IMR-90 (cell line): ENCODE data around the gene HADHA. TPM values are rescaled to one million over a fixed set of nuclear protein-coding genes. Genes with fewer than 3 reads are reported as not detected.

Experiments
- ATAC-seq: fragments of 200-7000 bp; cut with Tn5 transposase; 2 replicates; pipeline ENCODE4 v1.9.1; 2020; ENCODE audit warnings: low read depth, mild to moderate bottlenecking, moderate library complexity
- BruUV-seq: library from RNA; stranded (reverse); fragments of 400-500 nt; replicated peaks from 2 replicates; lab custom pipeline; 2021; lab: Mats Ljungman, UMichigan
- CTCF ChIA-PET: fragments of 300-600 bp; formaldehyde crosslinking; extraction: SDS; loops from one replicate; lab custom pipeline; 2021; ENCODE audit warnings: antibody characterized with exemption; lab: Yijun Ruan, JAX
- POLR2A ChIA-PET: fragments of 300-600 bp; sonication (Branson Sonifier 250); formaldehyde crosslinking; loops from one replicate; lab custom pipeline; 2022; ENCODE audit warnings: antibody characterized with exemption; ENCODE audit not compliant: unreplicated experiment; lab: Charles Lee
- DNase-seq: peaks from one replicate; pipeline ENCODE4 v3.0.0; 2013
- H2AFZ ChIP-seq: replicated peaks from 2 replicates; pipeline ENCODE3; 2013; ENCODE audit warnings: low read length, mild to moderate bottlenecking; ENCODE audit not compliant: poor library complexity
- H2AK5ac ChIP-seq: 2 replicates; pipeline ENCODE4 v1.6.1; 2013; ENCODE audit warnings: low read depth, low read length, inconsistent platforms
- H2AK9ac ChIP-seq: replicated peaks from 2 replicates; pipeline ENCODE3; 2013; ENCODE audit warnings: mild to moderate bottlenecking, low read depth, low read length, moderate library complexity; ENCODE audit not compliant: poor library complexity
- H2BK120ac ChIP-seq: 2 replicates; pipeline ENCODE4 v1.6.1; 2013; ENCODE audit warnings: low read depth, low read length, inconsistent platforms
- H2BK15ac ChIP-seq: 3 replicates; pipeline ENCODE4 v1.6.1; 2013; ENCODE audit warnings: low read depth, low read length, inconsistent platforms
- H2BK20ac ChIP-seq: 2 replicates; pipeline ENCODE4 v1.6.1; 2013; ENCODE audit warnings: low read depth, mild to moderate bottlenecking, inconsistent platforms, low read length, moderate library complexity
- H2BK5ac ChIP-seq: 2 replicates; pipeline ENCODE4 v1.6.1; 2013; ENCODE audit warnings: mild to moderate bottlenecking, low read depth, low read length, inconsistent platforms; ENCODE audit not compliant: poor library complexity, severe bottlenecking
- H3K14ac ChIP-seq: replicated peaks from 2 replicates; pipeline ENCODE4 v1.6.1; 2013; ENCODE audit warnings: low read depth, low read length, inconsistent platforms
- H3K18ac ChIP-seq: 2 replicates; pipeline ENCODE4 v1.6.1; 2013; ENCODE audit warnings: low read depth, low read length, control low read depth
- H3K23ac ChIP-seq: 2 replicates; pipeline ENCODE4 v1.6.1; 2013; ENCODE audit warnings: low read depth, low read length, inconsistent platforms
- H3K27ac ChIP-seq: 2 replicates; pipeline ENCODE4 v1.5.1; 2013; ENCODE audit warnings: mild to moderate bottlenecking, control low read depth, low read length; ENCODE audit not compliant: insufficient read depth
- H3K27me3 ChIP-seq: 2 replicates; pipeline ENCODE4 v1.6.1; 2013; ENCODE audit warnings: low read length; ENCODE audit not compliant: control insufficient read depth, insufficient read depth
- H3K36me3 ChIP-seq: 2 replicates; pipeline ENCODE4 v1.6.1; 2013; ENCODE audit warnings: low read length, mixed read lengths; ENCODE audit not compliant: control insufficient read depth, insufficient read depth
- H3K4ac ChIP-seq: 2 replicates; pipeline ENCODE4 v1.6.1; 2013; ENCODE audit warnings: low read depth, low read length, inconsistent platforms
- H3K4me1 ChIP-seq: 2 replicates; pipeline ENCODE4 v1.6.1; 2013; ENCODE audit warnings: low read length, mixed read lengths; ENCODE audit not compliant: control insufficient read depth, insufficient read depth
- H3K4me2 ChIP-seq: 2 replicates; pipeline ENCODE4 v1.6.1; 2013; ENCODE audit warnings: low read depth, mild to moderate bottlenecking, control low read depth, low read length, moderate library complexity
- H3K4me3 ChIP-seq: 2 replicates; pipeline ENCODE4 v1.5.1; 2013; ENCODE audit warnings: low read depth, mild to moderate bottlenecking, control low read depth, low read length, moderate library complexity; ENCODE audit not compliant: insufficient read depth
- H3K56ac ChIP-seq: 2 replicates; pipeline ENCODE4 v1.6.1; 2013; ENCODE audit warnings: low read length, inconsistent platforms; ENCODE audit not compliant: insufficient read depth; ENCODE audit errors: extremely low read depth
- H3K79me1 ChIP-seq, 2 experiments: 2 replicates each; pipeline ENCODE4 v1.6.1; 2013; ENCODE audit warnings: low read length in 2 of 2, inconsistent platforms in 1 of 2, low read depth in 1 of 2
- H3K9ac ChIP-seq: 2 replicates; pipeline ENCODE4 v1.6.1; 2013; ENCODE audit warnings: low read depth, low read length, control low read depth
- H3K9me1 ChIP-seq: 2 replicates; pipeline ENCODE4 v1.6.1; 2013; ENCODE audit warnings: low read length, inconsistent platforms; ENCODE audit not compliant: insufficient read depth
- H3K9me3 ChIP-seq: 2 replicates; pipeline ENCODE4 v1.6.1; 2013; ENCODE audit warnings: low read length; ENCODE audit not compliant: control insufficient read depth, insufficient read depth
- H4K20me1 ChIP-seq: 2 replicates; pipeline ENCODE4 v1.6.1; 2013; ENCODE audit warnings: low read length, inconsistent platforms; ENCODE audit not compliant: insufficient read depth
- H4K5ac ChIP-seq: 2 replicates; pipeline ENCODE4 v1.6.1; 2013; ENCODE audit warnings: mild to moderate bottlenecking, low read depth, low read length, control low read depth
- H4K8ac ChIP-seq, 2 experiments: 2 replicates each; pipeline ENCODE4 v1.6.1; 2013; ENCODE audit warnings: low read depth in 2 of 2, low read length in 2 of 2, control low read depth in 1 of 2, inconsistent platforms in 1 of 2
- H4K91ac ChIP-seq: 2 replicates; pipeline ENCODE4 v1.6.1; 2013; ENCODE audit warnings: low read depth, low read length, inconsistent platforms; ENCODE audit not compliant: insufficient read depth
- BHLHE40 ChIP-seq: fragments of 150-350 bp; IDR thresholded peaks from 2 replicates; pipeline ENCODE4 v1.6.1; 2016; ENCODE audit warnings: mild to moderate bottlenecking, low read depth, low read length
- CEBPB ChIP-seq: IDR thresholded peaks from 2 replicates; pipeline ENCODE4 v1.6.1; 2012; ENCODE audit warnings: low read depth, low read length, improper control_type of control experiment
- CTCF ChIP-seq: conservative IDR thresholded peaks from 2 replicates; pipeline ENCODE4 v1.5.1; 2012; ENCODE audit warnings: mild to moderate bottlenecking, low read depth, low read length, improper control_type of control experiment
- ELK1 ChIP-seq: fragments of 150-350 bp; IDR thresholded peaks from 2 replicates; pipeline ENCODE4 v1.6.1; 2016; ENCODE audit warnings: low read depth, mild to moderate bottlenecking, low read length, moderate library complexity, borderline replicate concordance
- FOS ChIP-seq: fragments of 150-350 bp; IDR thresholded peaks from 2 replicates; pipeline ENCODE4 v1.6.1; 2016; ENCODE audit warnings: low read depth, low read length
- MAFK ChIP-seq: IDR thresholded peaks from 2 replicates; pipeline ENCODE4 v1.6.1; 2012; ENCODE audit warnings: low read depth, low read length, improper control_type of control experiment
- MAZ ChIP-seq: IDR thresholded peaks from 2 replicates; pipeline ENCODE4 v1.6.1; 2012; ENCODE audit warnings: low read depth, mild to moderate bottlenecking, low read length, improper control_type of control experiment, moderate library complexity, borderline replicate concordance
- NFE2L2 ChIP-seq: fragments of 150-350 bp; IDR thresholded peaks from 2 replicates; pipeline ENCODE4 v1.6.1; 2016; ENCODE audit warnings: low read depth, mild to moderate bottlenecking, low read length
- POLR2A ChIP-seq: IDR thresholded peaks from 2 replicates; pipeline ENCODE4 v1.6.1; 2012; ENCODE audit warnings: mild to moderate bottlenecking, low read depth, low read length
- RCOR1 ChIP-seq: IDR thresholded peaks from 2 replicates; pipeline ENCODE4 v1.6.1; 2012; ENCODE audit warnings: mild to moderate bottlenecking, low read length, improper control_type of control experiment; ENCODE audit not compliant: insufficient replicate concordance
- RFX5 ChIP-seq: IDR thresholded peaks from 2 replicates; pipeline ENCODE4 v1.8.0; 2012; ENCODE audit warnings: low read depth, mild to moderate bottlenecking, low read length, moderate library complexity
- SMC3 ChIP-seq: fragments of 150-350 bp; IDR thresholded peaks from 2 replicates; pipeline ENCODE4 v1.6.1; 2016; ENCODE audit warnings: low read depth, mild to moderate bottlenecking, antibody characterized with exemption, low read length, moderate library complexity
- USF2 ChIP-seq: fragments of 150-350 bp; IDR thresholded peaks from 2 replicates; pipeline ENCODE4 v1.6.1; 2017; ENCODE audit warnings: mild to moderate bottlenecking, antibody characterized with exemption, low read length, low read depth
- WGBS, 2 experiments: methylation state at CpG; one replicate each; pipeline versions ENCODE4 v1.1.5 to v1.1.7; 2013; ENCODE audit warnings: missing lambda C conversion rate in 2 of 2; ENCODE audit not compliant: insufficient read length in 1 of 2; ENCODE audit errors: extremely low coverage in 2 of 2; 5-methylcytosine and 5-hydroxymethylcytosine counted together
- dilution Hi-C: fragments of 300-500 bp; cut with HindIII; formaldehyde crosslinking; loops from one replicate; pipeline ENCODE4 v1.14.3; 2018; ENCODE audit warnings: low sequenced_read_pairs; ENCODE audit not compliant: unreplicated experiment
- in situ Hi-C: fragments of 300-500 bp; cut with MboI; formaldehyde crosslinking; loops from 3 replicates; pipeline ENCODE4 v1.14.3; 2019; ENCODE audit warnings: low sequenced_read_pairs, inconsistent platforms, mixed read lengths
- intact Hi-C: fragments of 100-400 bp; cut with micrococcal nuclease; formaldehyde crosslinking; loops from 2 replicates; pipeline ENCODE4 v1.10.0; 2022
- polyA plus RNA-seq, 3 experiments: library from polyadenylated mRNA; depleted of rRNA; stranded (reverse); fragments of >200 nt; gene quantifications; 2 replicates each; pipeline ENCODE4 v1.2.3, GENCODE V29; 2012; ENCODE audit warnings: low replicate concordance in 1 of 3
- total RNA-seq: library from RNA; depleted of rRNA; stranded (reverse); fragments of >200 nt; gene quantifications from 2 replicates; pipeline ENCODE4 v1.2.3, GENCODE V29; 2012

Gene HADHA
- total and polyA plus RNA-seq, 2 of the 4 experiments (the other 2 are of a cell fraction): 52.7 to 111 TPM

GRCh38 chr2:26162963-26163362 lies 81.5 kb downstream of the HADHA start:
- H3K36me3 ChIP-seq: no peaks in the 10 kb centered on the region
- ATAC-seq (no peak), DNase-seq (no peak)
- no peak overlapping the region for H3K27ac ChIP-seq
- H2BK20ac ChIP-seq: no peak overlapping the region
- no peak overlapping the region for H2AFZ ChIP-seq
- H2BK120ac ChIP-seq: no peak overlapping the region
- peaks cover 9% of the 10 kb centered on the region for H3K27me3 ChIP-seq
- no TSS peak for BruUV-seq
- H4K5ac ChIP-seq: no peak overlapping the region
- in situ Hi-C loops (no loop called here), dilution Hi-C loops (no loop called here), intact Hi-C loops (no loop called here)
- no peak overlapping the region for H3K14ac ChIP-seq
- H3K9me1 ChIP-seq: no peaks in the 10 kb centered on the region
- H4K8ac ChIP-seq: no peak overlapping the region
- no peak overlapping the region for H3K56ac ChIP-seq
- H3K9me3 ChIP-seq: no peaks in the 10 kb centered on the region
- H3K4me1 ChIP-seq: no peaks in the 10 kb centered on the region
- 86% methylated on average over 3 of the region's 10 CpGs; no CpG with 5 or more reads in 1 of the 2 experiments for WGBS, 2 experiments
- no peak overlapping the region for H3K4ac ChIP-seq
- no peak overlapping the region for H2BK15ac ChIP-seq
- no peak overlapping the region for H3K4me3 ChIP-seq
- H2BK5ac ChIP-seq: no peak overlapping the region
- no peak overlapping the region for H3K4me2 ChIP-seq
- TF ChIP-seq SMC3 (no peak), BHLHE40 (no peak), RCOR1 (no peak), RFX5 (no peak), USF2 (no peak), POLR2A (no peak), ELK1 (no peak), CTCF (no peak), FOS (no peak), CEBPB (no peak), MAFK (no peak), MAZ (no peak), NFE2L2 (no peak)
- H4K91ac ChIP-seq: no peak overlapping the region
- ChIA-PET POLR2A (no interaction called here), CTCF (no interaction called here)
- no peak overlapping the region for H3K23ac ChIP-seq
- no peak overlapping the region for H2AK5ac ChIP-seq
- H4K20me1 ChIP-seq: no peaks in the 10 kb centered on the region
- H3K79me1 ChIP-seq: no peaks in the 10 kb centered on the region
- H2AK9ac ChIP-seq: no peak overlapping the region
- H3K9ac ChIP-seq: no peak overlapping the region
- no peak overlapping the region for H3K18ac ChIP-seq
